Colonic mucosa (tissue), 4 donors: ENCODE measurements around the gene MAN1B1. TPM values are rescaled to one million over a fixed set of nuclear protein-coding genes. Genes with fewer than 3 reads are reported as not detected.

Source experiments
- DNase-seq: peaks from one replicate; pipeline ENCODE4 v3.0.0-alpha.2; 2020
- H3K27ac ChIP-seq: fragments of 200-600 bp; one replicate; pipeline ENCODE4 v1.8.0; 2021
- H3K27me3 ChIP-seq: fragments of 200-600 bp; one replicate; pipeline ENCODE4 v1.8.0; 2021
- H3K36me3 ChIP-seq: fragments of 200-600 bp; one replicate; pipeline ENCODE4 v1.8.0; 2021
- H3K4me1 ChIP-seq: fragments of 200-600 bp; one replicate; pipeline ENCODE4 v1.8.0; 2021; ENCODE audit warnings: mild to moderate bottlenecking
- H3K4me3 ChIP-seq: fragments of 200-600 bp; one replicate; pipeline ENCODE4 v1.8.0; 2021
- H3K9ac ChIP-seq, 2 donors: one replicate each; pipeline ENCODE4 v1.7.0; 2013; ENCODE audit warnings: control low read depth in 2 of 2, low read depth in 2 of 2, low read length in 2 of 2
- H3K9me3 ChIP-seq: fragments of 200-600 bp; one replicate; pipeline ENCODE4 v1.8.0; 2021
- CTCF ChIP-seq: fragments of 200-600 bp; IDR thresholded peaks from one replicate; pipeline ENCODE4 v1.8.0; 2022; ENCODE audit warnings: antibody characterized with exemption, mild to moderate bottlenecking
- intact Hi-C: fragments of 100-400 bp; cut with DNase I; formaldehyde crosslinking; loops from one replicate; pipeline ENCODE4 v1.14.1; 2022
- total RNA-seq, 2 donors: library from RNA; stranded (reverse); fragmentation: NEBNext Ultra II Directional in 1 of 2; extraction: Animal tissue kit (Norgen Biotek cat#: 25700) in 1 of 2; gene quantifications; one replicate each; pipeline ENCODE4 v1.2.1, GENCODE V29; 2021
- donor health status: healthy.
- donor health status: DM: no; HTN: no; CAD: no.
- donor health status: DM: no; HTN: no; CAD: no.

The MAN1B1 gene
- total RNA-seq, 2 donors from 2014 or later, result 43.5 to 52.6 TPM

- peak overlapping the region; percentile 41 for H3K4me3 ChIP-seq
- H3K27ac ChIP-seq, result no peak overlapping the region
- no peak for TF ChIP-seq CTCF
- H3K27me3 ChIP-seq, result no peaks in the 10 kb centered on the region
- peak overlapping the region; percentile 22 to 35 for H3K9ac ChIP-seq
- H3K4me1 ChIP-seq, result peaks cover 20% of the 10 kb centered on the region
- DNase-seq, result no peak
- intact Hi-C loops, result no loop called here
- H3K9me3 ChIP-seq, result no peaks in the 10 kb centered on the region
- no peaks in the 10 kb centered on the region for H3K36me3 ChIP-seq
Observed at GRCh38 chr9:137069508-137070091, 17.2 kb upstream of the MAN1B1 start.

GRCh38 chr9:137070201-137070905 is 16.4 kb upstream of the MAN1B1 start, which contains the start of gene SAPCD2:
Gene SAPCD2 (minus strand): TSS chr9:137070557. CDS start chr9:137070460, 97 bp downstream.
- Histone ChIP-seq H3K4me3 (peak within 1 kb of the TSS; percentile 41), H3K27me3 (no peaks in the 10 kb centered on the region), H3K36me3 (no peaks in the 10 kb centered on the region), H3K4me1 (peaks cover 20% of the 10 kb centered on the region), H3K9ac (peak within 1 kb of the TSS; percentile 54 to 71), H3K9me3 (no peaks in the 10 kb centered on the region), H3K27ac (peak within 1 kb of the TSS; percentile 42)
- peak; percentile 89 for DNase-seq
- intact Hi-C loops, result no loop called here
- no peak for TF ChIP-seq CTCF

GRCh38 chr9:137070906-137071275 is 15.9 kb upstream of the MAN1B1 start:
- Histone ChIP-seq H3K4me1 (peaks cover 20% of the 10 kb centered on the region), H3K36me3 (no peaks in the 10 kb centered on the region), H3K9me3 (no peaks in the 10 kb centered on the region), H3K27ac (peak overlapping the region; percentile 42), H3K4me3 (peak overlapping the region; percentile 41), H3K27me3 (no peaks in the 10 kb centered on the region), H3K9ac (peak overlapping the region; percentile 54 to 71)
- DNase-seq, result no peak
- intact Hi-C loops, result no loop called here
- TF ChIP-seq CTCF, result no peak

- Histone ChIP-seq H3K27ac (no peak overlapping the region), H3K9me3 (no peaks in the 10 kb centered on the region), H3K36me3 (no peaks in the 10 kb centered on the region), H3K4me3 (no peak overlapping the region), H3K9ac (peak overlapping the region; percentile 54 to 71), H3K27me3 (no peaks in the 10 kb centered on the region), H3K4me1 (peaks cover 20% of the 10 kb centered on the region)
- no peak for TF ChIP-seq CTCF
- intact Hi-C loops, result no loop called here
- no peak for DNase-seq
Observed at GRCh38 chr9:137071282-137071681, 15.5 kb upstream of the MAN1B1 start.

GRCh38 chr9:137073992-137074399 is 12.8 kb upstream of the MAN1B1 start:
- Histone ChIP-seq H3K9me3 (no peaks in the 10 kb centered on the region), H3K4me3 (no peak overlapping the region), H3K36me3 (no peaks in the 10 kb centered on the region), H3K9ac (peak overlapping the region in 1 of 2 donors; percentile 26), H3K27ac (no peak overlapping the region), H3K27me3 (no peaks in the 10 kb centered on the region), H3K4me1 (peaks cover 20% of the 10 kb centered on the region)
- TF ChIP-seq CTCF, result no peak
- DNase-seq, result peak; percentile 53
- intact Hi-C loops, result no loop called here
